NCI-H345 treated with DMSO at 0.1 percent for 48 hours (cell line): ENCODE results near the gene ATP5PD.
"Not testable (repeated sequence)": the region's sequence is repeated elsewhere in the genome, so short reads cannot be mapped to it uniquely, and the experiment has no call there.

Experiments used
- DNase-seq: peaks from one replicate; lab custom pipeline; 2025; ENCODE audit not compliant: unreplicated experiment; lab: John Stamatoyannopoulos, UW

Gene ATP5PD

DNA sequence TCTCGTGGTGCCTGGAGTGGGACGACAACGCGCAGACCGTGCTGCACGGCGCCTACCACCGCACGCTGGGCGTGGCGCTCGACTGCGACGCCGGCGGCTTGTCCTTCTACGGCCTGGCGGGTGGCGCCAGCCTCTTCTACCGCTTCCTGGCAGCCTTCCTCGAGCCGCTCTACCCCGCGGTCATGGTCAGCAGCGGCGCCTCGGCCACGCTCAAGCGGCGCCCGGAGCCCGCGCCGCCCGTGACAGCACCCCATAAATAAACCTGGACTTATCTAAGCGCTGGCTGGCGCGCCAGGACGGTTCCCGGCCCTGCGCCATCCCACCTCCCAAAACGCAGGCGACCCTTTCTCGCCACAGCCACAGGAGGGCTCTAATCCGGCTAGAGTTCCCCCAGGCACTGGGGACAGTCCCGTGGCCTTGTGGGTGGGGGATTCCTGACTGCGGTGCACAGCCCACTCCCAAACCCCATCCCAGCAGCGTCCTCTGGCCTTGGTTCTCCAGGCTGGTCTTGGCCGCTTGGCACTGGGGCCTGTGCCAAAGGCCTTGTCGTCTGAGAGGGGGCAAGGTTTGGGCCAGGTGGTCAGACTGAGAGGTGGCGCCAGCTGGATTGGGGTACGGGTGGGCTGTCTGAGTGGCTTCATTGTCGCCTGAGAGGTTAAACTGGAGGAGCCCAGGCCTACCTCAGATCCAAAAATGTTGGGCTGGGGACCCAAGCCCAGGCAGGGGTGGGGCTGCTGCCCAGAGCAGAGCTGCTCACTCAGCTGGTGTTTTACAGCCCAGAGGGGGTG lies 30.9 kb upstream of the ATP5PD start:
- DNase-seq: no peak

DNA sequence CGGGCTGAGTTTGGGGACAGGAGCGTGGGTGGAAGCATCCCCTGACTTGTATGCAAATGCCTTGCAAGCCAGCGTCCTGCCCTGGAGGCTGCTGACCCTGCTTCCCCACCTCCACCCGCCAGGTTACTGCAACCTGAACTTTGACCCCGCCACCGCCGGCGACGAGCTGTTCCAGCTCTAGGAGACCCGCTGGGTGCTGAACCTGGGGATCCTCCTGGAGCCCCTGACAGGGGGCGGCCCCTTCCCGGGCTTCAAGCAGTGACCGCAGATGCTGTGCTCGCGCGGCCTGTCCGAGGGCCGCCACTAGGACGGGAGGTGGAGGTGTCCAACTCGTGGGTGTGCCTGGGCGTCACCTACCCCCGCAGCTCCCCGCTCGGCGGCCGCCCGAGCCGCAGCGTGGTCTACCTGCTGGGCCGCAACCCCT lies 30.3 kb upstream of the ATP5PD start:
- no peak for DNase-seq

DNA sequence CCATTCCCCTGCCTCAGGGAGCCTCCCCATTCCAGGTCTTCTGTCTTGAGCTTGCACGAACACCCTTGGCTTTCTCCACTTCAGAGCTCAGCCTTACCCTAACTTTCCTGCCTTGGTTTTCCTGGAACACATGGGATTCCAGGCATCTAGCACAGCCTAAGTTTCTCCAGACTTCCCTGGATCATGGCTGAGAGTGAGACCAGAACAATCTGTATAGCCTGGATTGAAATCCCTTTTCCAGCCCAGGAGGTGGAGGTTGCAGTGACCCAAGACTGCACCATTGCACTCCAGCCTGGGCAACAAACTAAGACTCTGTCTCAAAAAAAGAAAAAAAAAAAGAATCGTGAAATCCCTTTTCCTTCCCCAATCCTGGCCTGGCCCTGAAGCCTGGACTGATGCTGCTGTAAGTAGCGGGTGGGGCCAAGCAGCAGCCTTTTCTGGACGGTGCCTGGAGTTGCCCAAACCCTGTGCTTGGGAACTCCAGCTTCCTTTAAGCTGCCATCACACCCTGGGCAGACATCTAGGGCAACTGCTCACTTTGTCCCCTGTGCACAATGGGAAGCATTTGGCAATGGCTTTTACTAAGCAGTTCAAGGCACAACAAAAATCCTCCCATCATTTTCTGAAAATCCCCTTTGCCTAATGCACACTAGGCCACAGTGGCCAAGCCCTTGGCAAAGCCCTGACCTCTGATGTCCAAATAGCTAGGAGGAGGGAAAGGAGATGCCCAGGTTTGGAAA lies 29.0 kb upstream of the ATP5PD start:
- DNase-seq: no peak

DNA sequence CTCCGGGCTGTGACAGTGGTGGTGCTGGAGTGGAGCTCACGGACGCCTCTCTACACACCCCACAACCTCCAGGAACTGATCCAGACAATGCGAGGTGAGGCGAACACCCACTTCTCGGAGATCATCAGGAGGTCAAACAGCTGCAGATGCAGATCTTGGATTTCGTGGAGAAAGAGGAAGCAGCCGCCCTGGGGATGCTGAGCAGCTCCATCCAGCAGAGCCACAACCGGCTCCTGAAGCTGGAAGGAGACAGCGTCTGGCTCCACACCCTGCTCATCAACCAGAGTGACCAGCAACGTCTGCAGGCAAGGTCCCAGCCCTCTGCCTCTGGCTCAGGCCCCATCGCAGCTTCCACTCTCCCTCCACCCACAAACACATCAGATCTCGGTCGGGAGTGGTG lies 27.8 kb upstream of the ATP5PD start:
- DNase-seq: no peak

DNA sequence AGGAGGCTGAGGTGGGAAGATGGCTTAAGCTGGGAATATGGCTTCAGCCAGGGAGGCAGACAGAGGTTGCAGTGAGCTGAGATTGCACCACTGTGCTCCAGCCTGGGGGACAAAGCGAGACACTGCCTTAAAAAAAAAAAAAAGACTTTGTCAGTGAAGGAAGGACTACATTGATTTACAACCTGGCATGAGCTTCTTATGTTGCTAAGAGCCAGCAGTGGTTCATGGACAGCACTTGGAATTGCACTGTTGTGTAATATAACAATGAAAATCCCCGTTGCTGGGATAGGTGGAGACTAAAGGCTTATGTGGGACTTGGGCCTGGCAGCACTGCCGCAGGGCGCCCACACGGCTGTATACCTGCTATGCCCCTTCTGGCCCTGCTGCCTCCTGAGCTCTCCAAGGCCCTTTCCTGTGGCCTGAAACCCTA lies 26.9 kb upstream of the ATP5PD start:
- DNase-seq: no peak

DNA sequence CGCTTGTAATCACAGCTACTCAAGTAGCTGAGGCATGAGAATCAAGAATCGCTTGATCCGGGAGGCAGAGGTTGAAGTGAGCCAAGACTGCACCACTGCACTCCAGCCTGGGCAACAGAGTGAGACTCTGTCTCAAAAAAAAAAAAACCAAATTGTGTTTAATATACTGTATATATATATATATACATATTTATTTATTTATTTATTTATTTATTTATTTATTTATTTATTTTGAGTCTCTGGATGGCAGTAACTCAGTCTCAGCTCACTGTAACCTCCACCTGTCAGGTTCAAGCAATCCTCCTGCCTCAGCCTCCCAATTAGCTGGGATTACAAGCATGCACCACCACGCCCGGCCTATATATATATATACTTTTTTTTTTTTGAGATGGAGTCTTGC lies 26.1 kb upstream of the ATP5PD start:
- not testable (repeated sequence) for DNase-seq

DNA sequence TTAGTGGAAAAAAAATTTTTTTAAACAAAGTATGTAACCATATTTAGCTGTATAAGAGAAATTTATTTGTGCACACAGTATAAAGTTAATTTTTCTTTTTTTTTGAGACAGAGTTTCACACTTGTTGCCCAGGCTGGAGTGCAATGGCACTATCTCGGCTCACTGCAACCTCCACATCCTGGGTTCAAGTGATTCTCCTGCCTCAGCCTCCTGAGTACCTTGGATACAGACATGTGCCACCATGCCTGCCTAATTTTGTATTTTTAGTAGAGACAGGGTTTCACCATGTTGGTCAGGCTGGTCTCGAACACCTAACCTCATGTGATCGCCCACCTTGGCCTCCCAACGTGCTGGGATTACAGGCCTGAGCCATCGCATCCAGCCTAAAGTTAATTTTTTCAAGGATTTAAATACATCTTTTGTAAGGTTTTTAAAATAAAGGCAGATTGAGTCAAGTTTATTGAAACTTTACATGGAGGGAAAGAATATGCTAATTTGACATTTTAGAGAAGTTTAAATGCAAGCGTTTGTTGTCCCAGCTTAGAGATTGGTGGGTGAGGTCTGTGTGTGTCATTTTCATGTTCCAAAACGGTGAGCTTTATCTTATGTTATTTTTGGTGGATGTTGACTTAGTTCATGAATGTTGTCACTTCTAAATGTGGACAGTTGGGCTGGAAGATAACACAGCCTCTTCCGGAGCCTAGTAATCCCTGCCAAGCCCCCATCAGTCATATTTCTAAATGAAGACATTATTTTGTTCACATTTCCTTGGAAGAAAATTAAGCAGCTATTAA lies 24.9 kb upstream of the ATP5PD start:
- not testable (repeated sequence) for DNase-seq

DNA sequence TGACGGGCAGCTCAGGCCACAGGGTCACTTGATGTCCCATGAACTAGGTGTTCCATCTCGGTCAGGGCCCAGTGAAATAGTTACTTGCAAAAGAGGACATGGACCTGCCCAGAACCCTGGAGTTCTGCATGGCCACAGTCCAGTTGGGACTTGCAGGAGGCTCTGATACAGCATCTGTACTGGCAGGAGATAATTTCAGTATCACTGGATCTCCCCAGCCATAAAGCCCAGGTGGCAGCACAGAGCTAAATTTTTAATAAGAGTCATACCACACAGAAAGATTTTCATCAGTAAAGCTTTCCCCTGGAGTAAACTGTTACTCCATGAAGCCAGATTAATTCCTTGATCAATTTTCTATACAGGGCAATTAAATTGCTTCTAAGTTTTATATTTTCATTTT lies 23.0 kb upstream of the ATP5PD start:
- DNase-seq: no peak

DNA sequence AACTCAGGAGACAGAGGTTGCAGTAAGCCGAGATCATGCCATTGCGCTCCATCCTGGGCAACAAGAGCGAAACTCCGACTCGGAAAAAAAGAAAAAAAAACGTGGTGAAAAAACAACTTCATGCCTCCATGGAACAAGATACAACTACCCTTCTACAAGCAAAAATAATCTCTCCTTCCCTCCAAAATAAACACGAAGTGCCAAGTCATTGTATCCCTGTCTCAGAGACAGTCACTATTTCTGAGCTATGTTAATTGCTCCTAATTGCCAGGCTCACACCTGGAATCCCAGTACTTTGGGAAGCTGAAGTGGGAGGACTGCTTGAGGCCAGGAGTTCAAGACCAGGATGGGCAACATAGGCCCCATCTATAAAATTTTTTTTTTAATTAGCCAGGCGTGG lies 22.0 kb upstream of the ATP5PD start:
- DNase-seq: no peak

DNA sequence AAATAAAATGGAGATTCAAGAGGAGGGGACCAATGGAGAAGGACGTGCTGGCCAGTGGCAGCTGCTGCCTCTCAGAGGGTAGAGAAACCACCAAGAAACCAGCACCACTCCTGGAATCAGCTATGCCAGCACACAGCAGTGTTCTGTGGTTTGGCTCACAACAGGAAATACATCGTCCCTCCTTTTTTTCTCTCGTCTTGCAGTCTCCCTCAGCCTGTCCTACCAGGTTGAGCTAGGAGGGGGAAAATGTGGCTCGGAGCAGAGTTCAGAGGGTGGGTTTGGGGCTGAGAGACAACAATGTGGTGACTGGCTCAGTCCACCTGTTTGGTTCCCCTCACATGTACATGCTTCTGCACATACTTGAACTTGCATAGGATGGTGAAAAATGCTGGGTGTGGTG lies 21.1 kb upstream of the ATP5PD start:
- no peak for DNase-seq

DNA sequence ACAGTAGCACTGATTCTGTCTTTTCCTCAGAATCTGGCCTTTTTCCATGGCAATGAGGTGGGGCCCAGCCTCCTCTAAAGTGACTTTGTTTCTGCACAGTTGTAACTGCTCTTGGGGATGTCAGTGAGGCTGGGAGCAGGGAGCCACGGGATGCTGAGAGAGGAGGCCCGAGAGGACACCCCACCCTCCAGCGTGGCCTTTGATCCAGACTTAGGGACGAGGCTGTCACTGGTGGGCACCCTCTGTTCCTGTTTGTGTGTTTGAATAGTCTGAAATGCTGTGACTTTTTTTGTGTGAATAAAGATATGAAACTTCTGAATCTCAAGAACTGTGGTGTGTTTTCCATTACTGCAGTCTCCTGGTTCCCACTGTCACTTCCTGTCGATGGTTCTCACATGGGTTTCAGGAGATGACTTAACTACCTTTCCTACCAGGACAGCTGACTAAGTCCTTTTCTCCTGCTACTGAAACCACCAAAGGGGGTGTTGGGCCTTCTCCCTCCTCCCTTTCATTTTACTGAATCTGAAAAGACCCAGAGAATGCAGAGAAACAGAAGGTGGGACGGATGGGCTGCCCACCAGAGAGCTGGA lies 18.9 kb upstream of the ATP5PD start:
- DNase-seq: no peak

DNA sequence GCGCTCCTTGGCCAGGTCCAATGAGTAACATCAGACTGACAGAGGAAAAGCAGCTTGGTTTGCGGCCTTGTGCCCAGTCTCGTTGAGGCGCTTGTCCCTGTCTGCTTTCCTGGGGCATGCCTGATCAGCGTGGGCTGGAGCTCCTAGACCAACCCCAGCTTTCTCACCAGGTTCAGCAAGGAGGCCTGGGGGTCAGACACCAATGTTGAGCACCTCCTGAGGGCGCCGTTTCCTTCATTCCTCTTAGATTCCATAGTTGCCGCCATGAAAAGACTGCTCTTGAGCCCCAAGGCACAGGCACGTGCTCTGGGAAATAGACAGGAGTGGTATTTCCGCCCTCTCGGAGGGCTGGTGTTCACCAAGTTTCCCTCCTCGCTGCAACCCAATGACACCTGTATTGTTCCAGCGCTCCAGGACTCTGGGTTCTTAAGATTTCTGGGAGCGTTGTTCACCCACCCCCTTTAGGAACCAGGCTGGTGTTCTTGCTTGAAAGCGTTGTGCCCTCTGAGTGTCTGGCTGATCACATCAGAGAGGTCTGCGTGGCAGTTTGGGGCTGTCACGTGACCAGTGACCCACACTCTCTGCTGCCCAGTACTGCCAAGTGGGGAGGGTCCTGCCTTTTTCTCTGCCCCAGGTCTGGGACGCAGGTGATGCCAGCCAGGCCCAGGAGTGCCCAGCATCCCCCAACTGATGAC lies 18.2 kb upstream of the ATP5PD start:
- no peak for DNase-seq

DNA sequence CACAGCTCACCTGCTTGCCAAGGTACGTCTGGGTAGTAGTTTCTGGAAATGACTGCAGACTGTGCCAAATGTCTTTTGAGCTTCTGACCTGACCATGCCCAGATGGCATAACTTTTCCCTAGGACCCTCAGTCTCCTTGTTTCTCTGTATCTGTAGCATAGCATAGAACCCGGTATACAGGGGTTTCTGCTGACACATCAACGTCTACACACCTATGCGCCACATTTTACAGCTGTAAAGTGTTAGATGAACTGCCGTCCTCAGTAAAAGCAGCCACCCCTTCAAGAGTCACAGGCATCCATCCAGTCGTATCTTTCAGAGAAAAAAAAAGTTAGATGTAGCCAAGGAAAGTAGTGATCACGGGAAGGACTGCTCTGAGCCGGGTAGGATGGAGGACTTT lies 17.7 kb upstream of the ATP5PD start:
- DNase-seq: no peak

DNA sequence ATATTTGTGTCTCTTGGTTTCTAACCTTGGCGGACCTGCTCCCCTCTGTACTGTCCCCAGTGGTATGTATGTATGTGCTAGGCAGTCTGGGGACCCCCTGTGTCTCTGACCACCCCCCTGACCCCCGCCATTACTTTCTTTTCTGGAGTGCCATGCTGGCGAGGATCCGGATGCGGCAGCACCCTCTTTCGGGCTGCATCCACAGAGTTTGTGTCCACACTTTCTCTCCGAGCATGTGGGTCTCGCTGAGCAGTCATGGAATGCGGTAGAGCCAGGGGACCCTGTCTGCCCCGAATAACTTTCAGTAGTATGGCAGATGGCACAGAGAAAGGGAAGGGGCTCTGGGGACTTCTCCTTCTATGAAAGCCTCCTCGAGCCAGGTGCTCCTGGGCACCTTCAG lies 17.3 kb upstream of the ATP5PD start:
- DNase-seq: no peak

DNA sequence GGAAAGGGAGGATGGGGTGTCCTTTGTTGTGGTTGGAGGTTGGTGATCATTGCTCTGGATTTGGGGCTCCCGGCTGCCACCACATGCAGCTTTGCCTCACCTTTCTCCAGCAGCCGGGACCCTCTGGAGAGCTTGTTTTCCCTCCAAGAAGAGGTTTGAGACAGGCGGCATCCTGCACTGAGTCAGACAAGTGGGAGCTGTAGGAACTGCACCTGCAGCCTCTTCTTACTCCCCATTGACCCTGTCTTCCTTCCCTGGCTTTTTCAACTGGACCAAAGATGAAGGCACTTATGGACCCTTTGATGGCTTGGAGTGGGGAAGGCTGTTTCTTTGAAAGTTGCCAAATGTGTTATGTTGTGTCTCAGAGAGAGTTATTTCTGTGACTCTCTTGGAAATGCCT lies 16.9 kb upstream of the ATP5PD start:
- no peak for DNase-seq

DNA sequence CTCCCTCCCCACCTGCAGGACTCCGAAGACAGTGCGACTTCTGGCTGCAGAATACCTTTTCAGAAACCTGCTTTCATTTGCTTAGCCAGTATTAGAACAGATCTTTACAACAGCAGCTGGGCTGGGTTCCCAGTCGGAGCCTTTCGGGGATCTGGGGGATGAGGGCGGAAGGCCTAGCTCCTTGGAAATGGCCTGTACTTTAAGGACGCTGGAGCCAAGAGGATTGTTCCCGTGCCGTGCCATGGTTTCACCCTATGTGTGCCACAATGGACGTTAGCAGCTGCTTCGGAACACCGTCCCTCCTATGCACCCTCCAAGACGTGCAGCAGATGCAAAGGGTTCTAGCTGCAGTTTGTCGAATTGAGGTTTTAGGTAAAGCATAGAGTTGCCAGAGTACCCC lies 16.4 kb upstream of the ATP5PD start:
- no peak for DNase-seq

DNA sequence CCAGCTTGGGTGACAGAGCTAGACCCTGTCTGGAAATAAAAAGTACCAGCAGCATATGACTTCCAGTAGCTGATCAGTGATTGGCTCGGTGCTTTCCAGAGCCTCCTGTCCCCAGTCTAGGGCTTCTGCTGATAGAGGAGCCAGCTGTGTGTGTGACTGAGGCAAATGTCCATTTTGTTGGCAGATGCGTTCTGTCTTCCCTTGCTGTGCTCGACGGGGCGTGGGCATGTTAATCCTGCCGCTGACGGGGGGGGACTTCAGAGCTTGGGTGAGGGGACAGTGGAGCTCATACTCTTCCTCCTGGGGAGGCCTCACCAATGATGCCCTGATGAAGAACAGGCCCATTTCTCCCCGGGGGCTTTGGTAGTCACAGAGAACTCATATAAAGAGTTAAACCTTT lies 14.8 kb upstream of the ATP5PD start:
- no peak for DNase-seq

DNA sequence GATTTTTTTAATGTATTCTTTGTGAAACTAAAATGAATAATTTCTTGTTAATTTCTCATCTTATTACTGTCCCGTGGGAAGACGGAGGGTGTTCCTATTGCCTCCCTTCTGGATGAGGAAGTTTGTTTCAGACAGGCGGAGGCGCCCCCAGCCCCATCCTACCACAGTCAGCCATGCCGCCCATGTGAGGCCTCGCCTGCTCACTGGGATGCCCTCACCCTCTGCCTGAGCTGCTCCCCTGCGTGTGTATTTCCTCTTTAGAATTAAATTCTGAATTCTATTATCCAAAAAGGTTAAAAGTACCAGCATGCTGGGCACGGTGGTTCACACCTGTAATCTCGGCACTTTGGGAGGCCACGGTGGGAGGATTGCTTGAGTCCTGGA lies 14.3 kb upstream of the ATP5PD start:
- DNase-seq: no peak

DNA sequence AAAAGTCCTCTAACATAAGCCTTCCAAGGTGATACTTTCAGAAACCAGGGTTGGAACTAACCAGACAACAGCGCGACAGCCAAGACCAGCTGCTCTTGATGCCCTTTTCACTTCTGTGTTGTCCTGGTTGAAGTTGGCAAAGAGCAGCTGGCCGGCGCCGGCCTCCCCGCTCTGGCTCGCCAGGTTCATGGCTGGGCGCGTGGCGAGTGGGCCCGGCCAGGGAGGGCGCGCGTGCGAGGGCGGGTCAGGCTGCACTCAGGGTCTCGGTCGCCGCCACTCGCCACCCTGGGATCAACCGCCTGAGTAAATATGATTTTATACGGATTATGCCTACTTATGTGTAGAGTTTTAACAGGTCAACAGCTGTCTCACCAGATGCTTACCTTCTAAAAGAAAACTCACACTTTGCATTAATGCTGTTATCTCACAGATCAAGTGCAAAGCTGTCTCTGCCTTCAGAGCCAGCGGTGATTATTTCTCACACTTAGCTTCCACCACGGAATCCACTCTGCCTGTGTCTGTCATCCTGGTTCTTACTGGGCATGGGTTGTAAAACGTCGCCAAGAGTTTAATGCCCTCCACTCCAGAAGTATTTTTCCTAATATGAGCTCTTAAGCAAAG lies 13.8 kb upstream of the ATP5PD start:
- no peak for DNase-seq
